ENCODE data around the gene MICB. TPM values are rescaled to one million over a fixed set of nuclear protein-coding genes. Genes with fewer than 3 reads are reported as not detected.
"Not testable (repeated sequence)": the region's sequence is repeated elsewhere in the genome, so short reads cannot be mapped to it uniquely, and the experiment has no call there.

The MICB gene
- total RNA-seq, 1 experiment from 2014 or later: 4.3 TPM

GRCh38 chr6:31485055-31485454 lies 12.9 kb upstream of the MICB start:
- POLR2A ChIA-PET: interaction anchor here (1.6 to 2.2 kb wide), 2 partner anchors 27 to 56 kb away, joined by 4 to 5 read pairs; partner anchors contain the start of gene DDX39B
- CTCF ChIA-PET: interaction anchor here (0.6 kb wide), 1 partner anchor 274 kb away, joined by 3 read pairs; no protein-coding TSS in a partner anchor
- H3K27ac Mint-ChIP-seq (ENCODE audit: low read depth, unreplicated experiment): no peak overlapping the region

DNA sequence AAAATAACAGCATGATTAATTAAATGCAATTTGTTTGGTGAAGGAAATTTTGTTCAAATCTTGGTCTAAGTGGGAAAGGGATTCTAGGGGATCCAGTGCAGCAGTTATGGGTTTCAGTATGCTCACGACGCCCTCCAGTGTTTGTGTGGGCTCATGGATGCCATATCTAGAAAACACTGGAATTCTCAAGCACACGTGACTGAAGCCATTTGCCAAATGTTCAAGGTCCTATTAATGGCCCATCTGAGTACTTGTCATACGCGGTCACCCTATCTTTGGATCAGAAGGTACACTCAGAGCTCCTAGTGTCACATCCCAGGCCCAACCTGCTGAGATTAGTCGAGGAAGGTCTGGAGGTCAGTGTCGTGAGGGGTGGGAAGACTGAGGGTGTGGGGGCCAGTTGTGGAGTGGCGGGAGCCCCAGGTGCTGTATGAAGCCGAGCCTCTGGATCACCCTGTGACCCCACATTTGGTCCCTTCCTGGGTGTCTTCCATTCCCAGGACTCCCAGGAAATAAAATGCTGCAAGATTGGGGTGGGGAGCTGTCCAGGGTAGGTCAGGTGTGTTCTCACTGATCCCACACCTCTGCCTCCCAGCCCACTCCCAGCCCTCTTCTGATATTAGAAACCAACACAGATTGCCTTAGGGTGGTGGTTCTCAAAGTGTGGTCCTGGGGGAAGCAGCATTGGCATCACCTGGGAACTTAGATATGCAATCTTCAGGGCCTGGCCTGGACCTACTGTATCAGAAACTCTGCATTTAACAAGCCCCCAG lies 11.7 kb upstream of the MICB start:
- H3K36me3 Mint-ChIP-seq (ENCODE audit: insufficient read depth, unreplicated experiment); intact Hi-C loops (cut with micrococcal nuclease); H3K27ac Mint-ChIP-seq (ENCODE audit: low read depth, unreplicated experiment); DNase-seq (ENCODE audit: unreplicated experiment); POLR2A ChIA-PET; H3K4me3 Mint-ChIP-seq (ENCODE audit: unreplicated experiment); H3K27me3 Mint-ChIP-seq (ENCODE audit: insufficient read depth, unreplicated experiment); BruUV-seq (replicated peaks); H3K9me3 Mint-ChIP-seq (ENCODE audit: unreplicated experiment): not testable (repeated sequence)
- CTCF ChIA-PET: interaction anchor here (0.5 to 0.6 kb wide), 2 partner anchors 80 to 104 kb away, joined by 3 to 6 read pairs; no protein-coding TSS in a partner anchor
- H3K4me1 Mint-ChIP-seq (ENCODE audit: insufficient read depth, unreplicated experiment): peaks cover 24% of the 10 kb centered on the region

More at GRCh38 chr6:31485055-31485454, 12.9 kb upstream of the MICB start:
- intact Hi-C loops (cut with micrococcal nuclease): no loop called here
- Mint-ChIP-seq H3K9me3 (ENCODE audit: unreplicated experiment) (no peaks in the 10 kb centered on the region), H3K4me1 (ENCODE audit: insufficient read depth, unreplicated experiment) (peaks cover 24% of the 10 kb centered on the region), H3K27me3 (ENCODE audit: insufficient read depth, unreplicated experiment) (no peaks in the 10 kb centered on the region), H3K36me3 (ENCODE audit: insufficient read depth, unreplicated experiment) (no peaks in the 10 kb centered on the region), H3K4me3 (ENCODE audit: unreplicated experiment) (no peak overlapping the region)
- no peak for DNase-seq (ENCODE audit: unreplicated experiment)
- TF ChIP-seq, protein P1, sequence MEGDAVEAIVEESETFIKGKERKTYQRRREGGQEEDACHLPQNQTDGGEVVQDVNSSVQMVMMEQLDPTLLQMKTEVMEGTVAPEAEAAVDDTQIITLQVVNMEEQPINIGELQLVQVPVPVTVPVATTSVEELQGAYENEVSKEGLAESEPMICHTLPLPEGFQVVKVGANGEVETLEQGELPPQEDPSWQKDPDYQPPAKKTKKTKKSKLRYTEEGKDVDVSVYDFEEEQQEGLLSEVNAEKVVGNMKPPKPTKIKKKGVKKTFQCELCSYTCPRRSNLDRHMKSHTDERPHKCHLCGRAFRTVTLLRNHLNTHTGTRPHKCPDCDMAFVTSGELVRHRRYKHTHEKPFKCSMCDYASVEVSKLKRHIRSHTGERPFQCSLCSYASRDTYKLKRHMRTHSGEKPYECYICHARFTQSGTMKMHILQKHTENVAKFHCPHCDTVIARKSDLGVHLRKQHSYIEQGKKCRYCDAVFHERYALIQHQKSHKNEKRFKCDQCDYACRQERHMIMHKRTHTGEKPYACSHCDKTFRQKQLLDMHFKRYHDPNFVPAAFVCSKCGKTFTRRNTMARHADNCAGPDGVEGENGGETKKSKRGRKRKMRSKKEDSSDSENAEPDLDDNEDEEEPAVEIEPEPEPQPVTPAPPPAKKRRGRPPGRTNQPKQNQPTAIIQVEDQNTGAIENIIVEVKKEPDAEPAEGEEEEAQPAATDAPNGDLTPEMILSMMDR (IDR thresholded peaks at IDR 0.05; ENCODE audit: unreplicated experiment): no peak
- BruUV-seq (replicated peaks): no TSS peak

- Mint-ChIP-seq H3K27ac (ENCODE audit: low read depth, unreplicated experiment) (peak overlapping the region; percentile 75), H3K4me1 (ENCODE audit: insufficient read depth, unreplicated experiment) (peaks cover 24% of the 10 kb centered on the region)
- H3K9me3 Mint-ChIP-seq (ENCODE audit: unreplicated experiment); intact Hi-C loops (cut with micrococcal nuclease); BruUV-seq (replicated peaks); H3K36me3 Mint-ChIP-seq (ENCODE audit: insufficient read depth, unreplicated experiment); H3K4me3 Mint-ChIP-seq (ENCODE audit: unreplicated experiment); CTCF ChIA-PET; H3K27me3 Mint-ChIP-seq (ENCODE audit: insufficient read depth, unreplicated experiment): not testable (repeated sequence)
- DNase-seq (ENCODE audit: unreplicated experiment): peak; percentile 46
- POLR2A ChIA-PET: interaction anchor here (1.3 kb wide), 1 partner anchor 55 kb away, joined by 3 read pairs; no protein-coding TSS in a partner anchor
These were observed 10.3 kb upstream of the MICB start for GRCh38 chr6:31487674-31488073.

GRCh38 chr6:31489086-31489485 lies 8.9 kb upstream of the MICB start:
- BruUV-seq (replicated peaks): no TSS peak
- Mint-ChIP-seq H3K36me3 (ENCODE audit: insufficient read depth, unreplicated experiment) (no peaks in the 10 kb centered on the region), H3K4me3 (ENCODE audit: unreplicated experiment) (no peak overlapping the region), H3K27me3 (ENCODE audit: insufficient read depth, unreplicated experiment) (no peaks in the 10 kb centered on the region), H3K9me3 (ENCODE audit: unreplicated experiment) (no peaks in the 10 kb centered on the region), H3K27ac (ENCODE audit: low read depth, unreplicated experiment) (no peak overlapping the region), H3K4me1 (ENCODE audit: insufficient read depth, unreplicated experiment) (peaks cover 24% of the 10 kb centered on the region)
- DNase-seq (ENCODE audit: unreplicated experiment): no peak
- CTCF ChIA-PET: interaction anchor here (1.1 kb wide), 2 partner anchors 47 to 92 kb away, joined by 3 read pairs; no protein-coding TSS in a partner anchor
- TF ChIP-seq, protein P1 (IDR thresholded peaks at IDR 0.05; ENCODE audit: unreplicated experiment): no peak
- intact Hi-C loops (cut with micrococcal nuclease): no loop called here
- POLR2A ChIA-PET: interaction anchor here (0.6 kb wide), 1 partner anchor 83 kb away, joined by 3 read pairs; no protein-coding TSS in a partner anchor
